ENCODE data around the gene GPHA2. TPM values are rescaled to one million over a fixed set of nuclear protein-coding genes. Genes with fewer than 3 reads are reported as not detected.

The GPHA2 gene
- total and polyA plus RNA-seq, 2 of the 13 experiments (the other 11 are each of a cell fraction or from before 2014, with no cell fraction given) = 13.0 to 19.1 TPM

- TF ChIP-seq JUN (CRISPR knock-in tag; IDR thresholded peaks at IDR 0.05) (peak; percentile 52; the same call in 1 of the 2 replicates), ZNF20 (CRISPR knock-in tag; IDR thresholded peaks at IDR 0.05) (no peak), PAWR (CRISPR knock-in tag; IDR thresholded peaks at IDR 0.05; ENCODE audit: borderline replicate concordance) (no peak), AHR (CRISPR knock-in tag; IDR thresholded peaks at IDR 0.05) (0 out of 2 replicates have a peak, but pooled peaks have one; percentile 52), THYN1 (CRISPR knock-in tag; IDR thresholded peaks at IDR 0.05; ENCODE audit: borderline replicate concordance, low read depth) (no peak), ATF7-NPFF (CRISPR knock-in tag; IDR thresholded peaks at IDR 0.05; ENCODE audit: low read depth) (peak; percentile 69), PREB (CRISPR knock-in tag; IDR thresholded peaks at IDR 0.05) (no peak), ZNF7 (CRISPR knock-in tag; IDR thresholded peaks at IDR 0.05) (no peak), HMGXB3 (CRISPR knock-in tag; IDR thresholded peaks at IDR 0.05; ENCODE audit: borderline replicate concordance) (no peak), ZNF672 (CRISPR knock-in tag; IDR thresholded peaks at IDR 0.05) (no peak), CSRNP1 (CRISPR knock-in tag; IDR thresholded peaks at IDR 0.05) (peak; percentile 89; the same call in 1 of the 2 replicates), ZNF768 (CRISPR knock-in tag; IDR thresholded peaks at IDR 0.05) (peak; percentile 74), PTBP1 (IDR thresholded peaks at IDR 0.05; ENCODE audit: low read depth, low read length, poor library complexity, severe bottlenecking) (no peak), CEBPB (IDR thresholded peaks at IDR 0.05; ENCODE audit: borderline replicate concordance, low read depth, low read length) (peak; percentile 87), ZNF136 (CRISPR knock-in tag; IDR thresholded peaks at IDR 0.05; ENCODE audit: low read depth) (no peak), THAP11 (CRISPR knock-in tag; IDR thresholded peaks at IDR 0.05) (peak; percentile 92), ZNF224 (CRISPR knock-in tag; IDR thresholded peaks at IDR 0.05) (0 out of 2 replicates have a peak, but pooled peaks have one; percentile 42), HDAC1 (CRISPR knock-in tag; IDR thresholded peaks at IDR 0.05) (peak; percentile 84), POGZ (CRISPR knock-in tag; IDR thresholded peaks at IDR 0.05) (no peak), CC2D1A (CRISPR knock-in tag; IDR thresholded peaks at IDR 0.05) (no peak), ATM (IDR thresholded peaks at IDR 0.05; ENCODE audit: borderline replicate concordance) (no peak)
Measured at GRCh38 chr11:64916775-64917662, 18.7 kb downstream of the GPHA2 start, which contains the start of gene ATG2A (continued).

Measured in HepG2 (cell line).